ENCODE data around the gene MLH1.
"Not testable (repeated sequence)": the region's sequence is repeated elsewhere in the genome, so short reads cannot be mapped to it uniquely, and the experiment has no call there.

Gene MLH1

DNA sequence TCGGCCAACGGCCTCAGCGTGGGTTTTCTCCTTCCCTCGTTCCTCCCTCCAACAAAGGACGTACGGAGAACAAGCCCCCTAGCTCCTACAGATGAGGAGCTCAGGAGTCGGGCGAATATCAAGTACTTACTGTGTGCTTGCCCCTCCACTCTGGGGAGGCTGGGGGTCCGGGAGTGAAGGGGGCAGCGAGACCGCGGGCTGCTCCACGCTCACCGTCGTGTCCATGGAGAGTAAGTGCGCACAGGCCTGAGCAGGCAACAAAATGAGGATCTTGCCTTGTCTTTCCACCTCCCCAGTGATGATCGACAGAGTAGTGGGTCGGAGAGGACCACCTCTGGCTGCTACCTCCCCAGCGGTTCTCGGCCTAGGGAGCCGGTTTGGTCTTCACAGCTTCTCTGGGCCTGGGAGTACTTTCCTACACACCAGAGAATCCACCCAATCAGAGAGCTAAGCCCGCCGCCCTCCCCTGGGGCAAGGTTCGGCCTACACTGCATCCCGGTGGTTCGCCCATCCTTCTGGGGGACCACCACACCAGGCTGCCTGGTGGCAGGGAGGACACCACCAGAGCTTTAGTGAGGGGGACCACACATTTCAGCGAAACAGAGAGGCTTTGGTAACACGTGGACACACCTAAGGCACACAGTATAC lies 47.9 kb upstream of the MLH1 start:
- Histone ChIP-seq H3K4me1 (ENCODE audit: insufficient read depth, poor library complexity, severe bottlenecking) (no peaks in the 10 kb centered on the region), H3K36me3 (ENCODE audit: low read depth) (no peaks in the 10 kb centered on the region), H3K9me3 (ENCODE audit: severe bottlenecking) (peaks cover 4% of the 10 kb centered on the region), H3K27ac (ENCODE audit: poor library complexity, severe bottlenecking) (no peak overlapping the region), H3K27me3 (ENCODE audit: insufficient read depth, poor library complexity, severe bottlenecking) (no peaks in the 10 kb centered on the region), H3K4me3 (ENCODE audit: severe bottlenecking) (no peak overlapping the region)
- TF ChIP-seq, protein P1, sequence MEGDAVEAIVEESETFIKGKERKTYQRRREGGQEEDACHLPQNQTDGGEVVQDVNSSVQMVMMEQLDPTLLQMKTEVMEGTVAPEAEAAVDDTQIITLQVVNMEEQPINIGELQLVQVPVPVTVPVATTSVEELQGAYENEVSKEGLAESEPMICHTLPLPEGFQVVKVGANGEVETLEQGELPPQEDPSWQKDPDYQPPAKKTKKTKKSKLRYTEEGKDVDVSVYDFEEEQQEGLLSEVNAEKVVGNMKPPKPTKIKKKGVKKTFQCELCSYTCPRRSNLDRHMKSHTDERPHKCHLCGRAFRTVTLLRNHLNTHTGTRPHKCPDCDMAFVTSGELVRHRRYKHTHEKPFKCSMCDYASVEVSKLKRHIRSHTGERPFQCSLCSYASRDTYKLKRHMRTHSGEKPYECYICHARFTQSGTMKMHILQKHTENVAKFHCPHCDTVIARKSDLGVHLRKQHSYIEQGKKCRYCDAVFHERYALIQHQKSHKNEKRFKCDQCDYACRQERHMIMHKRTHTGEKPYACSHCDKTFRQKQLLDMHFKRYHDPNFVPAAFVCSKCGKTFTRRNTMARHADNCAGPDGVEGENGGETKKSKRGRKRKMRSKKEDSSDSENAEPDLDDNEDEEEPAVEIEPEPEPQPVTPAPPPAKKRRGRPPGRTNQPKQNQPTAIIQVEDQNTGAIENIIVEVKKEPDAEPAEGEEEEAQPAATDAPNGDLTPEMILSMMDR (IDR thresholded peaks at IDR 0.05; ENCODE audit: poor library complexity, severe bottlenecking): no peak
- ATAC-seq (ENCODE audit: low read depth) (no peak), DNase-seq (ENCODE audit: low spot score) (no peak)

DNA sequence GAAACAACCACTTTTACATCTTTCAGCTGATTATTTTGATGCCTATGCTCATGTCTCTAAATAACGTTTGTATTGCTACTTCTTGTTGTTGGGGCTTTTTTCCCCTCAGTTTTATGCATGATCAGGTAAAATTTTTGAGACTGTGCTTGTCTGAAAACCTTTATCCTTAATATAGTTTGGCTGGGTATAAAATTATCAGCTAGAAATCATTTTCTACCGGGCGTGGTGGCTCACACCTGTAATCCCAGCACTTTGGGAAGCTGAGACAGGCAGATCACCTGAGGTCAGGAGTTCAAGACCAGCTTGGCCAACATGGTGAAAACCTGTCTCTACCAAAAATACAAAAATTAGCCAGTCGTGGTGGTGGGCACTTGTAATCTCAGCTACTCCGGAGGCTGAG lies 45.5 kb upstream of the MLH1 start:
- not testable (repeated sequence) for H3K4me1 ChIP-seq (ENCODE audit: insufficient read depth, poor library complexity, severe bottlenecking); H3K9me3 ChIP-seq (ENCODE audit: severe bottlenecking); DNase-seq (ENCODE audit: low spot score); H3K4me3 ChIP-seq (ENCODE audit: severe bottlenecking); H3K27ac ChIP-seq (ENCODE audit: poor library complexity, severe bottlenecking); H3K36me3 ChIP-seq (ENCODE audit: low read depth); ATAC-seq (ENCODE audit: low read depth); H3K27me3 ChIP-seq (ENCODE audit: insufficient read depth, poor library complexity, severe bottlenecking)

DNA sequence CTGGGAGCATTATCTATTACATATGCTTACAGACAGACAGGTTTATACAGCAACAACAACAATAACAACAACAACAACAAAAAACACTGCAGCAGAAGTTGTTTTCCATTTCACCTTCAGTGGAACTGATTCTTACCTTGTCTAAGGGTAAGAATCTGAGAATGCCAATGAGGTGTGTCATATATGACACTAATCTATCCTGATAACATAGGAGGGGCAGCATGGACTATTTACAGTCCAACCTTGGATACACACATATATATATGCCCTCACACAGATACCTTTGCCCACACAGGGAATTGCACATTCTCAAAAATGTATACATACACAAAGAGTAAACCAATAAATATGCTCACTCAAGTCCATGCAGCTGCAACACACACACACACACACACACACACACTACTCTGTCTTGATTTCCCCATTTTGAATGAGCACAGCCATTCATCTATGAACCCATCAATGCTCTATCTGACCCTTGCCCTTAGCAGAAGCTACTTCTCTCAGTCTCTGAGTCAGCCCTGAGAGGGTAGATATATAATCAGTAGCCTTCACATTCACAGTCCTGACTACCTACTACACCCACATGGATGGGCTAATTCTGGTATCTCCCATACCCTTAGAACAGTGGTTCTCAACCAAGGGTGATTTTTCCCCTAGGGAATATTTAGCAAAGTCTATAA lies 38.7 kb upstream of the MLH1 start:
- TF ChIP-seq, protein P1 (IDR thresholded peaks at IDR 0.05; ENCODE audit: poor library complexity, severe bottlenecking): no peak
- Histone ChIP-seq H3K9me3 (ENCODE audit: severe bottlenecking) (no peaks in the 10 kb centered on the region), H3K4me3 (ENCODE audit: severe bottlenecking) (no peak overlapping the region), H3K27me3 (ENCODE audit: insufficient read depth, poor library complexity, severe bottlenecking) (no peaks in the 10 kb centered on the region), H3K4me1 (ENCODE audit: insufficient read depth, poor library complexity, severe bottlenecking) (peaks cover 6% of the 10 kb centered on the region), H3K36me3 (ENCODE audit: low read depth) (no peaks in the 10 kb centered on the region), H3K27ac (ENCODE audit: poor library complexity, severe bottlenecking) (no peak overlapping the region)
- no peak for ATAC-seq (ENCODE audit: low read depth)
- DNase-seq (ENCODE audit: low spot score): no peak

DNA sequence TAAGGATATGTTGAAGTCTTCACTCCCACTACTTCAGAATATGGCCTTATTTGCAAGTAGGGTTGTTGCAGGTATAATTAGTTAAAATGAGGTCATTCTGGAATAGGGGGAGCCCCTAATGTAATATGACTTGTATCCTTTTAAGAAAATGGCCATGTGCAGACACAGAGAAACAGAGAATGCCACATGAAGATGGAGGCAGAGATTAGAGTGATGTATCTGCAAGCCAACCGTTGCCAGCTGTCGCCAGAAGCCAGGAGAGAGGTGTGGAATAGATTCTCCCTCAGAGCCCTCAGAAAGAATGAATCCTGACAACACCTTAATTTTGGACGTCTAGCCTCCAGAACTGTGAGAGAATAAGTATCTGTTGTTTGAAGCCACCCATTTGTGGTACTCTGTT lies 37.2 kb upstream of the MLH1 start:
- H3K27ac ChIP-seq (ENCODE audit: poor library complexity, severe bottlenecking): no peak overlapping the region
- no peaks in the 10 kb centered on the region for H3K36me3 ChIP-seq (ENCODE audit: low read depth)
- no peak overlapping the region for H3K4me3 ChIP-seq (ENCODE audit: severe bottlenecking)
- TF ChIP-seq, protein P1 (IDR thresholded peaks at IDR 0.05; ENCODE audit: poor library complexity, severe bottlenecking): no peak
- no peaks in the 10 kb centered on the region for H3K27me3 ChIP-seq (ENCODE audit: insufficient read depth, poor library complexity, severe bottlenecking)
- ATAC-seq (ENCODE audit: low read depth): no peak
- peaks cover 6% of the 10 kb centered on the region for H3K4me1 ChIP-seq (ENCODE audit: insufficient read depth, poor library complexity, severe bottlenecking)
- no peak for DNase-seq (ENCODE audit: low spot score)
- no peaks in the 10 kb centered on the region for H3K9me3 ChIP-seq (ENCODE audit: severe bottlenecking)

DNA sequence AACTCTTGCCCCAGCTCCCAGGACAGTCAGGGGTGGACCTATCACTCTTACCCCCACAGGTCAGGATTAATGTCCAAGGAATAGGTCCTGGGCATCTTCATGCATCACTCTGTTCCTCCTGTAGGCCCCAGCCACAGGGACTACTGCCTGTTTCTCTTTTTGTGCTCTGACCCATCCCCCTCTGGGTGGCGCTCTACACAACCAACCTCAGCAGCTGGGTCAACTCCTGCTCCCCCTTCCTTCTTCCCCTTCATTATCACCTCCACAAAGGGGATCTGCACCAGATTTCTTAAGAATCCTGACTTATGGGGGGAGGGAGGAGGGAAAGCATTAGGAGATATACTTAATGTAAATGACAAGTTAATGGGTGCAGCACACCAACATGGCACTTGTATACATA lies 36.3 kb upstream of the MLH1 start:
- DNase-seq (ENCODE audit: low spot score) (no peak), ATAC-seq (ENCODE audit: low read depth) (no peak)
- no peak overlapping the region for H3K4me3 ChIP-seq (ENCODE audit: severe bottlenecking)
- H3K9me3 ChIP-seq (ENCODE audit: severe bottlenecking): no peaks in the 10 kb centered on the region
- H3K4me1 ChIP-seq (ENCODE audit: insufficient read depth, poor library complexity, severe bottlenecking): peaks cover 6% of the 10 kb centered on the region
- H3K27ac ChIP-seq (ENCODE audit: poor library complexity, severe bottlenecking): no peak overlapping the region
- no peaks in the 10 kb centered on the region for H3K27me3 ChIP-seq (ENCODE audit: insufficient read depth, poor library complexity, severe bottlenecking)
- no peaks in the 10 kb centered on the region for H3K36me3 ChIP-seq (ENCODE audit: low read depth)
- TF ChIP-seq, protein P1 (IDR thresholded peaks at IDR 0.05; ENCODE audit: poor library complexity, severe bottlenecking): no peak
